ENCODE measurements around the gene MFSD6. TPM values are rescaled to one million over a fixed set of nuclear protein-coding genes. Genes with fewer than 3 reads are reported as not detected.

The MFSD6 gene
- total and polyA plus RNA-seq, 2 of the 8 experiments (the other 6 are each of a cell fraction or from before 2014, with no cell fraction given), result 1.8 to 5.1 TPM

DNA sequence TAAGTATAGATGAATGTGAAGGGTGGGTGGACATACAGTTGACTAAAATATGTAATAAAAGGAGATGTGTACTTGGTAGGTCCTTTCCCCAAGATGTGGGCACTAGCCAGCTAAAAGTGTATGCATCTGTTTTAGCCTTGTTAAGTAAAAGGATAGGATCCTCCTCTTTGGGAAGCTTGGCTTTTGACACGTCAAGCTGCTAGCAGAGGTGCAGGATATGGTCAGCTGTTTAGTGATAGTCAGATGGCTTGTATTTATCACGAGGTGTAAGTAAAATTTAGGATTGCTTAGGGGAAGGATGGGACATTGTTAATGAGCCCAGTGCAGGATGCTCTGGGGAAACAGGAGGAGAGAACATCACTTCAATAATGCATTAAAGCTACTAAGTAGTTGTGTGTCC, 1.5 kb downstream of the MFSD6 start (continued):
- TF ChIP-seq, protein P1, sequence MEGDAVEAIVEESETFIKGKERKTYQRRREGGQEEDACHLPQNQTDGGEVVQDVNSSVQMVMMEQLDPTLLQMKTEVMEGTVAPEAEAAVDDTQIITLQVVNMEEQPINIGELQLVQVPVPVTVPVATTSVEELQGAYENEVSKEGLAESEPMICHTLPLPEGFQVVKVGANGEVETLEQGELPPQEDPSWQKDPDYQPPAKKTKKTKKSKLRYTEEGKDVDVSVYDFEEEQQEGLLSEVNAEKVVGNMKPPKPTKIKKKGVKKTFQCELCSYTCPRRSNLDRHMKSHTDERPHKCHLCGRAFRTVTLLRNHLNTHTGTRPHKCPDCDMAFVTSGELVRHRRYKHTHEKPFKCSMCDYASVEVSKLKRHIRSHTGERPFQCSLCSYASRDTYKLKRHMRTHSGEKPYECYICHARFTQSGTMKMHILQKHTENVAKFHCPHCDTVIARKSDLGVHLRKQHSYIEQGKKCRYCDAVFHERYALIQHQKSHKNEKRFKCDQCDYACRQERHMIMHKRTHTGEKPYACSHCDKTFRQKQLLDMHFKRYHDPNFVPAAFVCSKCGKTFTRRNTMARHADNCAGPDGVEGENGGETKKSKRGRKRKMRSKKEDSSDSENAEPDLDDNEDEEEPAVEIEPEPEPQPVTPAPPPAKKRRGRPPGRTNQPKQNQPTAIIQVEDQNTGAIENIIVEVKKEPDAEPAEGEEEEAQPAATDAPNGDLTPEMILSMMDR (IDR thresholded peaks at IDR 0.05; ENCODE audit: control extremely low read depth in 1 of 3, insufficient read depth in 1 of 3, low read depth in 1 of 3, low read length in 3 of 3), result no peak
- no peak for TF ChIP-seq MAX (IDR thresholded peaks at IDR 0.05)
